MCF 10A (cell line): Measurements from ENCODE around the gene MAPRE2. TPM values are rescaled to one million over a fixed set of nuclear protein-coding genes. Genes with fewer than 3 reads are reported as not detected.

ENCODE experiments used
- BruUV-seq: library from RNA; stranded (reverse); fragments of 400-500 nt; replicated peaks from 2 replicates; lab custom pipeline; 2021; lab: Mats Ljungman, UMichigan
- CTCF ChIA-PET: fragments of 300-600 bp; sonication (Branson Sonifier 250); formaldehyde crosslinking; extraction: SDS; loops from one replicate; lab custom pipeline; 2021; ENCODE audit warnings: antibody characterized with exemption, inconsistent platforms; lab: Yijun Ruan, JAX
- POLR2A ChIA-PET: fragments of 300-600, 350-650 bp; sonication (Branson Sonifier 250); formaldehyde crosslinking; extraction: SDS; loops from one replicate; lab custom pipeline; 2020; ENCODE audit warnings: antibody characterized with exemption, inconsistent platforms; lab: Yijun Ruan, JAX
- DNase-seq: peaks from one replicate; pipeline ENCODE4 v3.0.0-alpha.2; 2018; ENCODE audit not compliant: unreplicated experiment
- H3K27ac Mint-ChIP-seq: one replicate; pipeline ENCODE4 v1.8.0; 2022; ENCODE audit warnings: mild to moderate bottlenecking, low read depth, mixed read lengths; ENCODE audit not compliant: unreplicated experiment
- H3K27me3 Mint-ChIP-seq: one replicate; pipeline ENCODE4 v1.8.0; 2022; ENCODE audit warnings: mixed read lengths; ENCODE audit not compliant: insufficient read depth, unreplicated experiment
- H3K36me3 Mint-ChIP-seq: one replicate; pipeline ENCODE4 v1.8.0; 2022; ENCODE audit warnings: mild to moderate bottlenecking, moderate library complexity, mixed read lengths; ENCODE audit not compliant: insufficient read depth, unreplicated experiment
- H3K4me1 Mint-ChIP-seq: one replicate; pipeline ENCODE4 v1.8.0; 2022; ENCODE audit warnings: mixed read lengths; ENCODE audit not compliant: insufficient read depth, unreplicated experiment
- H3K4me3 Mint-ChIP-seq: one replicate; pipeline ENCODE4 v1.8.0; 2022; ENCODE audit warnings: mild to moderate bottlenecking, moderate library complexity, mixed read lengths; ENCODE audit not compliant: unreplicated experiment
- H3K9me3 Mint-ChIP-seq: one replicate; pipeline ENCODE4 v1.8.0; 2022; ENCODE audit warnings: mixed read lengths; ENCODE audit not compliant: unreplicated experiment
- CTCF ChIP-seq: fragments of 200-600 bp; IDR thresholded peaks from one replicate; pipeline ENCODE4 v1.8.0; 2022; ENCODE audit warnings: antibody characterized with exemption, mild to moderate bottlenecking; ENCODE audit not compliant: unreplicated experiment
- intact Hi-C: fragments of 100-400 bp; cut with micrococcal nuclease; formaldehyde crosslinking; loops from 2 replicates; pipeline ENCODE4 v1.14.1; 2022
- total RNA-seq: library from RNA; stranded (reverse); gene quantifications from 2 replicates; pipeline ENCODE4 v1.2.3, GENCODE V29; 2022

MAPRE2 gene
- total RNA-seq, 1 experiment from 2014 or later = 7.7 TPM

GRCh38 chr18:35038029-35038428, 3.2 kb upstream of the MAPRE2 start:
- intact Hi-C loops = no loop called here
- Mint-ChIP-seq H3K4me1 (peaks cover 7% of the 10 kb centered on the region), H3K27me3 (no peaks in the 10 kb centered on the region), H3K4me3 (no peak overlapping the region), H3K9me3 (no peaks in the 10 kb centered on the region), H3K36me3 (no peaks in the 10 kb centered on the region), H3K27ac (no peak overlapping the region)
- TF ChIP-seq CTCF = no peak
- ChIA-PET CTCF (interaction anchor here (0.7 to 2.5 kb wide), 3 partner anchors 12 to 106 kb away, joined by 3 to 9 read pairs (median 3); no protein-coding TSS in a partner anchor), POLR2A (interaction anchor here (1.8 kb wide), 1 partner anchor 8 kb away, joined by 4 read pairs; no protein-coding TSS in a partner anchor)
- DNase-seq = no peak
- no TSS peak for BruUV-seq

- no peak overlapping the region for H3K27ac Mint-ChIP-seq
- no peak for DNase-seq
- no peaks in the 10 kb centered on the region for H3K9me3 Mint-ChIP-seq
- H3K4me3 Mint-ChIP-seq = no peak overlapping the region
- intact Hi-C loops = no loop called here
- ChIA-PET POLR2A (interaction anchor here (0.6 to 1.8 kb wide), 3 partner anchors 9 to 1414 kb away, joined by 3 to 4 read pairs (median 3); no protein-coding TSS in a partner anchor), CTCF (interaction anchor here (0.6 to 2.5 kb wide), 3 partner anchors 16 to 158 kb away, joined by 3 to 9 read pairs (median 3); no protein-coding TSS in a partner anchor)
- H3K27me3 Mint-ChIP-seq = no peaks in the 10 kb centered on the region
- H3K4me1 Mint-ChIP-seq = peaks cover 7% of the 10 kb centered on the region
- no peak for TF ChIP-seq CTCF
- no TSS peak for BruUV-seq
- H3K36me3 Mint-ChIP-seq = no peaks in the 10 kb centered on the region
These were observed 2.2 kb upstream of the MAPRE2 start for GRCh38 chr18:35038881-35039491.

- Mint-ChIP-seq H3K4me3 (peak overlapping the region; percentile 90), H3K27me3 (no peaks in the 10 kb centered on the region), H3K9me3 (no peaks in the 10 kb centered on the region), H3K36me3 (no peaks in the 10 kb centered on the region), H3K27ac (peak overlapping the region; percentile 49), H3K4me1 (peaks cover 7% of the 10 kb centered on the region)
- POLR2A ChIA-PET = interaction anchor here (0.6 to 2.5 kb wide), 14 partner anchors 8 to 486 kb away, joined by 3 to 14 read pairs (median 4); no protein-coding TSS in a partner anchor
- no peak for TF ChIP-seq CTCF
- CTCF ChIA-PET = interaction anchor here (0.5 to 2.0 kb wide), 11 partner anchors 12 to 570 kb away, joined by 3 to 9 read pairs (median 3); no protein-coding TSS in a partner anchor
- DNase-seq = no peak
- TSS peak; percentile 37 for BruUV-seq
- intact Hi-C loops = no loop called here
These were observed 600 bp upstream of the MAPRE2 start for GRCh38 chr18:35040638-35040987.

GRCh38 chr18:35041815-35042387, 688 bp downstream of the MAPRE2 start:
- H3K4me1 Mint-ChIP-seq = peaks cover 7% of the 10 kb centered on the region
- H3K9me3 Mint-ChIP-seq = no peaks in the 10 kb centered on the region
- ChIA-PET CTCF (interaction anchor here (0.5 to 1.1 kb wide), 5 partner anchors 27 to 1781 kb away, joined by 3 to 4 read pairs (median 3); no protein-coding TSS in a partner anchor), POLR2A (interaction anchor here (1.0 to 2.5 kb wide), 9 partner anchors 12 to 70 kb away, joined by 3 to 14 read pairs (median 5); no protein-coding TSS in a partner anchor)
- peak overlapping the region; percentile 90 for H3K4me3 Mint-ChIP-seq
- H3K27me3 Mint-ChIP-seq = no peaks in the 10 kb centered on the region
- intact Hi-C loops = no loop called here
- no peak for TF ChIP-seq CTCF
- BruUV-seq = TSS peak; percentile 59
- peak overlapping the region; percentile 49 for H3K27ac Mint-ChIP-seq
- no peaks in the 10 kb centered on the region for H3K36me3 Mint-ChIP-seq
- DNase-seq = no peak
